ENCODE results near the gene RBM4B. TPM values are rescaled to one million over a fixed set of nuclear protein-coding genes. Genes with fewer than 3 reads are reported as not detected.
A peak's percentile ranks its signal among the peaks of the same experiment; 100 is the strongest.
"Not testable (repeated sequence)": the region's sequence is repeated elsewhere in the genome, so short reads cannot be mapped to it uniquely, and the experiment has no call there.

The RBM4B gene
- total RNA-seq, 1 experiment from 2014 or later = 33.6 TPM

GRCh38 chr11:66643745-66644437 lies 33.8 kb downstream of the RBM4B start:
- intact Hi-C loops (cut with micrococcal nuclease; ENCODE audit: unreplicated experiment) = no loop called here
- no peak for TF ChIP-seq SIN3A (IDR thresholded peaks at IDR 0.05; ENCODE audit: borderline replicate concordance, insufficient read depth, low read depth, low read length)
- TF ChIP-seq, protein P1, sequence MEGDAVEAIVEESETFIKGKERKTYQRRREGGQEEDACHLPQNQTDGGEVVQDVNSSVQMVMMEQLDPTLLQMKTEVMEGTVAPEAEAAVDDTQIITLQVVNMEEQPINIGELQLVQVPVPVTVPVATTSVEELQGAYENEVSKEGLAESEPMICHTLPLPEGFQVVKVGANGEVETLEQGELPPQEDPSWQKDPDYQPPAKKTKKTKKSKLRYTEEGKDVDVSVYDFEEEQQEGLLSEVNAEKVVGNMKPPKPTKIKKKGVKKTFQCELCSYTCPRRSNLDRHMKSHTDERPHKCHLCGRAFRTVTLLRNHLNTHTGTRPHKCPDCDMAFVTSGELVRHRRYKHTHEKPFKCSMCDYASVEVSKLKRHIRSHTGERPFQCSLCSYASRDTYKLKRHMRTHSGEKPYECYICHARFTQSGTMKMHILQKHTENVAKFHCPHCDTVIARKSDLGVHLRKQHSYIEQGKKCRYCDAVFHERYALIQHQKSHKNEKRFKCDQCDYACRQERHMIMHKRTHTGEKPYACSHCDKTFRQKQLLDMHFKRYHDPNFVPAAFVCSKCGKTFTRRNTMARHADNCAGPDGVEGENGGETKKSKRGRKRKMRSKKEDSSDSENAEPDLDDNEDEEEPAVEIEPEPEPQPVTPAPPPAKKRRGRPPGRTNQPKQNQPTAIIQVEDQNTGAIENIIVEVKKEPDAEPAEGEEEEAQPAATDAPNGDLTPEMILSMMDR (IDR thresholded peaks at IDR 0.05) = no peak
- no peak for TF ChIP-seq TCF7L2 (IDR thresholded peaks at IDR 0.05; ENCODE audit: low read depth, low read length)
- TF ChIP-seq REST (IDR thresholded peaks at IDR 0.05; ENCODE audit: insufficient read depth in 1 of 2, low read depth in 2 of 2, low read length in 1 of 2) = no peak
- no peak for TF ChIP-seq POLR2AphosphoS5 (IDR thresholded peaks at IDR 0.05; ENCODE audit: low read depth, low read length)
- no peaks in the 10 kb centered on the region for H3K9me3 ChIP-seq (ENCODE audit: control insufficient read depth, insufficient read depth, low read depth, low read length)
- in situ Hi-C loops (cut with HindIII; ENCODE audit: low pct_unique_long_range_greater_than_20kb, low sequenced_read_pairs) = no loop called here
- CTCF ChIA-PET = interaction anchor here (0.7 kb wide), 1 partner anchor 13 kb away, joined by 3 read pairs; no protein-coding TSS in a partner anchor
- H3K36me3 ChIP-seq (ENCODE audit: control insufficient read depth, insufficient read depth, low read length) = peaks cover 75% of the 10 kb centered on the region
- BruUV-seq (replicated peaks) = no TSS peak
- no peak overlapping the region for H3K27ac ChIP-seq (ENCODE audit: low read length)
- no peaks in the 10 kb centered on the region for H3K27me3 ChIP-seq (ENCODE audit: control insufficient read depth, insufficient read depth, low read length)
- ATAC-seq (no peak), DNase-seq (ENCODE audit: low read depth, low spot score) (no peak)
- POLR2A ChIA-PET = no interaction called here
- peaks cover 46% of the 10 kb centered on the region for H3K4me1 ChIP-seq (ENCODE audit: control insufficient read depth, insufficient read depth, low read length)
- H3K4me3 ChIP-seq (ENCODE audit: low read depth in 2 of 2, low read length in 2 of 2) = no peak overlapping the region

DNA sequence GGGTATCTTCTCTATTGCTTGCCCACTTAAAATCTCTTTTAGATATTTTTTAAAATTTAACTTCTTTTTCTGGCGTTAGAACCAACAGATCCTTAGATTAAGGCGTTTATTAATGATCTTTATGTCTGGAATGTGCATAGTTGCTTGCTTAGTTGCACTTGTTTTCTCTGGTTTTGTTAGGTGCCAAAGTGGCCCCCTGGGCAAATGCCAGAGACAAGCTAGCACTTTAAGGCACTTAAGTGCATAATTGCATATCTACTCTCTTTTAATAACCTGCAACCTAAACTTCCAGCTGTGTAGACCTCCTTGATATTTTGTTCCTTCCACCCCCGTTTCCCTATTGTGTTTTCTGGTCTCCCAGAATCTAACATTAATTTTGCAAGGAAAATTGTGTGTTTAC lies 35.9 kb downstream of the RBM4B start:
- in situ Hi-C loops (cut with HindIII; ENCODE audit: low pct_unique_long_range_greater_than_20kb, low sequenced_read_pairs) (no loop called here), intact Hi-C loops (cut with micrococcal nuclease; ENCODE audit: unreplicated experiment) (no loop called here)
- DNase-seq (ENCODE audit: low read depth, low spot score) (no peak), ATAC-seq (no peak)
- Histone ChIP-seq H3K27ac (ENCODE audit: low read length) (no peak overlapping the region), H3K36me3 (ENCODE audit: control insufficient read depth, insufficient read depth, low read length) (peaks cover 66% of the 10 kb centered on the region), H3K4me3 (ENCODE audit: low read depth in 2 of 2, low read length in 2 of 2) (peak overlapping the region; percentile 91 to 93), H3K4me1 (ENCODE audit: control insufficient read depth, insufficient read depth, low read length) (peaks cover 54% of the 10 kb centered on the region), H3K9me3 (ENCODE audit: control insufficient read depth, insufficient read depth, low read depth, low read length) (no peaks in the 10 kb centered on the region), H3K27me3 (ENCODE audit: control insufficient read depth, insufficient read depth, low read length) (no peaks in the 10 kb centered on the region)
- POLR2A ChIA-PET = interaction anchor here (0.7 kb wide), 1 partner anchor 12 kb away, joined by 3 read pairs; no protein-coding TSS in a partner anchor
- CTCF ChIA-PET = no interaction called here
- TF ChIP-seq TCF7L2 (IDR thresholded peaks at IDR 0.05; ENCODE audit: low read depth, low read length) (no peak), REST (IDR thresholded peaks at IDR 0.05; ENCODE audit: insufficient read depth in 1 of 2, low read depth in 2 of 2, low read length in 1 of 2) (no peak), POLR2AphosphoS5 (IDR thresholded peaks at IDR 0.05; ENCODE audit: low read depth, low read length) (no peak), SIN3A (IDR thresholded peaks at IDR 0.05; ENCODE audit: borderline replicate concordance, insufficient read depth, low read depth, low read length) (no peak)
- TF ChIP-seq, protein P1 (IDR thresholded peaks at IDR 0.05) = no peak
- BruUV-seq (replicated peaks) = no TSS peak

GRCh38 chr11:66639814-66640340 lies 37.8 kb downstream of the RBM4B start:
- H3K27me3 ChIP-seq (ENCODE audit: control insufficient read depth, insufficient read depth, low read length); CTCF ChIA-PET; BruUV-seq (replicated peaks); in situ Hi-C loops (cut with HindIII; ENCODE audit: low pct_unique_long_range_greater_than_20kb, low sequenced_read_pairs); intact Hi-C loops (cut with micrococcal nuclease; ENCODE audit: unreplicated experiment); ATAC-seq; H3K9me3 ChIP-seq (ENCODE audit: control insufficient read depth, insufficient read depth, low read depth, low read length); DNase-seq (ENCODE audit: low read depth, low spot score): not testable (repeated sequence)
- Histone ChIP-seq H3K4me1 (ENCODE audit: control insufficient read depth, insufficient read depth, low read length) (peaks cover 55% of the 10 kb centered on the region), H3K27ac (ENCODE audit: low read length) (peak overlapping the region; percentile 97), H3K36me3 (ENCODE audit: control insufficient read depth, insufficient read depth, low read length) (peaks cover 48% of the 10 kb centered on the region), H3K4me3 (ENCODE audit: low read depth in 2 of 2, low read length in 2 of 2) (peak overlapping the region; percentile 91 to 93)
- POLR2A ChIA-PET = interaction anchor here (0.6 kb wide), 1 partner anchor 38 kb away, joined by 3 read pairs; no protein-coding TSS in a partner anchor
